K562 (cell line): ENCODE results near the gene CCDC32. TPM values are rescaled to one million over a fixed set of nuclear protein-coding genes. Genes with fewer than 3 reads are reported as not detected.

Experiments
- ATAC-seq: fragments of 200-7000 bp; cut with Tn5 transposase; 3 replicates; pipeline ENCODE4 v1.9.1; 2020; ENCODE audit warnings: moderate library complexity
- BruUV-seq: library from RNA; stranded (reverse); fragments of 400-500 nt; replicated peaks from 2 replicates; lab custom pipeline; 2021; lab: Mats Ljungman, UMichigan
- CTCF ChIA-PET: fragments of 300-600 bp; formaldehyde crosslinking; extraction: SDS; loops from one replicate; lab custom pipeline; 2021; ENCODE audit warnings: low intra/inter-chr PET ratio; lab: Yijun Ruan, JAX
- POLR2A ChIA-PET: fragments of 300-600, 350-650 bp; sonication (Branson Sonifier 250); formaldehyde crosslinking; extraction: SDS; loops from one replicate; lab custom pipeline; 2021; ENCODE audit warnings: antibody characterized with exemption, inconsistent platforms; lab: Yijun Ruan, JAX
- DNase-seq, 4 experiments: peaks; one replicate each; pipeline versions ENCODE4 v3.0.0 to v3.0.0-alpha.2; 2011 to 2018; ENCODE audit warnings: low spot score in 3 of 4, mixed read lengths in 3 of 4; ENCODE audit errors: extremely low read depth in 1 of 4
- FAIRE-seq: peaks from 2 replicates; lab custom pipeline; 2011; peaks lifted over from hg19 to GRCh38; lab: Jason Lieb, UNC
- H2AFZ ChIP-seq: 2 replicates; pipeline ENCODE4 v1.6.0; 2011; ENCODE audit warnings: low read depth, low read length, control low read depth, inconsistent platforms
- H3K27ac ChIP-seq: fragments of 200-600 bp; 3 replicates; pipeline ENCODE4 v1.8.0; 2011; ENCODE audit warnings: low read depth, mild to moderate bottlenecking, control low read depth, inconsistent platforms, low read length, moderate library complexity, mixed read lengths; ENCODE audit errors: extremely low read depth
- H3K27me3 ChIP-seq, 2 experiments: fragments of 300-600 bp in 1 of 2; 2 replicates in 1 of 2; 3 replicates in 1 of 2; pipeline versions ENCODE4 v1.6.0 to v1.8.0; 2011; ENCODE audit warnings: inconsistent platforms in 2 of 2, low read length in 2 of 2, mild to moderate bottlenecking in 1 of 2, mixed read lengths in 1 of 2, moderate library complexity in 1 of 2; ENCODE audit not compliant: control insufficient read depth in 2 of 2, insufficient read depth in 2 of 2
- H3K36me3 ChIP-seq: fragments of 300-600 bp; 3 replicates; pipeline ENCODE4 v1.8.0; 2011; ENCODE audit warnings: mild to moderate bottlenecking, low read length, inconsistent platforms; ENCODE audit not compliant: control insufficient read depth, insufficient read depth
- H3K4me1 ChIP-seq, 2 experiments: fragments of 200-600 bp in 1 of 2; replicated peaks in 1 of 2; 2 replicates in 1 of 2; 3 replicates in 1 of 2; pipeline versions ENCODE4 v1.5.1 to v1.8.0; 2011; ENCODE audit warnings: inconsistent platforms in 2 of 2, low read length in 2 of 2, mild to moderate bottlenecking in 1 of 2, mixed read lengths in 1 of 2, moderate library complexity in 1 of 2; ENCODE audit not compliant: control insufficient read depth in 2 of 2, insufficient read depth in 2 of 2
- H3K4me2 ChIP-seq: 2 replicates; pipeline ENCODE4 v1.6.1; 2011; ENCODE audit warnings: low read length, control low read depth, inconsistent platforms, mixed read lengths; ENCODE audit not compliant: insufficient read depth
- H3K4me3 ChIP-seq: fragments of 200-600 bp; sonication (generic), shearing (Covaris generic); 2 replicates; pipeline ENCODE4 v1.5.1; 2016; ENCODE audit warnings: control low read depth, inconsistent platforms
- H3K79me2 ChIP-seq: fragments of 200-600 bp; 3 replicates; pipeline ENCODE4 v1.8.0; 2011; ENCODE audit warnings: low read length, inconsistent platforms; ENCODE audit not compliant: control insufficient read depth, insufficient read depth
- H3K9ac ChIP-seq, 2 experiments: 2 replicates each; pipeline versions ENCODE4 v1.6.0 to v1.6.1; 2011; ENCODE audit warnings: low read depth in 2 of 2, low read length in 2 of 2, control low read depth in 1 of 2, inconsistent platforms in 1 of 2, mild to moderate bottlenecking in 1 of 2, mixed read lengths in 1 of 2; ENCODE audit not compliant: insufficient read depth in 1 of 2
- H3K9me1 ChIP-seq: one replicate; pipeline ENCODE4 v1.6.0; 2011; ENCODE audit warnings: inconsistent platforms, mild to moderate bottlenecking, low read length, moderate library complexity; ENCODE audit not compliant: control insufficient read depth, insufficient read depth
- H3K9me3 ChIP-seq: replicated peaks from 2 replicates; pipeline ENCODE4 v1.5.1; 2011; ENCODE audit warnings: low read depth, low read length, inconsistent platforms; ENCODE audit not compliant: control insufficient read depth, insufficient read depth
- H4K20me1 ChIP-seq: replicated peaks from 2 replicates; pipeline ENCODE4 v1.6.1; 2011; ENCODE audit warnings: low read length, inconsistent platforms, mixed read lengths; ENCODE audit not compliant: control insufficient read depth, insufficient read depth
- BCL6 ChIP-seq: fragments of 250-450 bp; sonication (Bioruptor Pico); IDR thresholded peaks from 2 replicates; pipeline ENCODE4 v1.4.0; 2020
- FOXP1 ChIP-seq: sonication (generic); formaldehyde crosslinking; IDR thresholded peaks from 2 replicates; pipeline ENCODE4 v1.8.0; 2022; ENCODE audit warnings: mild to moderate bottlenecking, missing genetic modification reagents
- GATAD2B ChIP-seq: fragments of 450-650 bp; IDR thresholded peaks from 2 replicates; pipeline ENCODE4 v1.6.1; 2017; ENCODE audit warnings: mild to moderate bottlenecking, borderline replicate concordance
- JUNB ChIP-seq: fragments of 450-650 bp; formaldehyde crosslinking; conservative IDR thresholded peaks from 2 replicates; pipeline ENCODE4 v1.4.0; 2020; ENCODE audit warnings: mild to moderate bottlenecking
- MAFF ChIP-seq: IDR thresholded peaks from 2 replicates; pipeline ENCODE4 v1.6.1; 2012; ENCODE audit warnings: low read length, improper control_type of control experiment
- MAFG ChIP-seq: fragments of 450-650 bp; conservative IDR thresholded peaks from 2 replicates; pipeline ENCODE4 v1.6.1; 2016; ENCODE audit warnings: missing genetic modification characterization, missing compliant biosample characterization
- MYNN ChIP-seq, 2 experiments: sonication (generic); formaldehyde crosslinking in 1 of 2; IDR thresholded peaks; 2 replicates each; pipeline versions ENCODE4 v1.5.0 to v1.6.1; 2016 to 2020; ENCODE audit warnings: antibody characterized with exemption in 1 of 2, missing genetic modification reagents in 1 of 2
- PHB ChIP-seq: fragments of 250-450 bp; sonication (Bioruptor Pico); IDR thresholded peaks from 2 replicates; pipeline ENCODE4 v1.5.0; 2021
- PKNOX1 ChIP-seq: fragments of 450-650 bp; IDR thresholded peaks from 2 replicates; pipeline ENCODE4 v1.6.1; 2016
- PTBP1 ChIP-seq: fragments of 200-400 bp; formaldehyde crosslinking; IDR thresholded peaks from 2 replicates; pipeline ENCODE4 v1.6.1; 2017; ENCODE audit warnings: low read depth, low read length
- SETDB1 ChIP-seq: IDR thresholded peaks from one replicate; pipeline ENCODE4 v1.6.1; 2012; ENCODE audit warnings: low read length, control low read depth, inconsistent platforms
- SMARCC2 ChIP-seq: fragments of 450-650 bp; IDR thresholded peaks from 2 replicates; pipeline ENCODE4 v1.6.1; 2017; ENCODE audit warnings: antibody characterized with exemption, moderate library complexity, mild to moderate bottlenecking, low read depth
- ZBTB49 ChIP-seq: sonication (generic); formaldehyde crosslinking; IDR thresholded peaks from 2 replicates; pipeline ENCODE4 v1.8.0; 2022; ENCODE audit warnings: missing genetic modification reagents, mild to moderate bottlenecking, borderline replicate concordance
- ZNF174 ChIP-seq: fragments of 250-450 bp; sonication (Bioruptor Pico); IDR thresholded peaks from 2 replicates; pipeline ENCODE4 v1.4.0; 2020; ENCODE audit warnings: mild to moderate bottlenecking
- ZNF311 ChIP-seq: fragments of 250-450 bp; sonication (Bioruptor Pico); IDR thresholded peaks from 2 replicates; pipeline ENCODE4 v1.4.0; 2020; ENCODE audit warnings: mild to moderate bottlenecking, moderate library complexity
- ZNF316 ChIP-seq: fragments of 450-650 bp; IDR thresholded peaks from 2 replicates; pipeline ENCODE4 v1.6.1; 2016
- ZNF431 ChIP-seq: sonication (generic); formaldehyde crosslinking; IDR thresholded peaks from 2 replicates; pipeline ENCODE4 v1.8.0; 2022; ENCODE audit warnings: mild to moderate bottlenecking, missing genetic modification reagents
- ZNF785 ChIP-seq: fragments of 250-450 bp; sonication (Bioruptor Pico); IDR thresholded peaks from 2 replicates; pipeline ENCODE4 v1.4.0; 2020; ENCODE audit warnings: mild to moderate bottlenecking
- WGBS: fragments of 100-300 bp; shearing (Covaris generic); methylation state at CpG from one replicate; pipeline ENCODE4 v1.1.6; 2016; ENCODE audit warnings: low coverage, mixed read lengths; ENCODE audit not compliant: insufficient coverage; ENCODE audit errors: missing lambda C conversion rate; 5-methylcytosine and 5-hydroxymethylcytosine counted together
- in situ Hi-C: fragments of 300-500 bp; cut with MboI; formaldehyde crosslinking; loops from 4 replicates; pipeline ENCODE4 v1.15.0; 2018; ENCODE audit warnings: inconsistent platforms, mixed read lengths
- intact Hi-C: fragments of 100-400 bp; cut with micrococcal nuclease; formaldehyde crosslinking; loops from 2 replicates; pipeline ENCODE4 v1.14.2; 2022
- polyA plus RNA-seq, 8 experiments: library from polyadenylated mRNA; depleted of rRNA in 4 of 8; stranded (reverse) in 5 of 8; unstranded in 3 of 8; fragments of >200 nt; fragmentation: Nextera tagmentation in 2 of 8; fragmentation: Illumina TruSeq in 1 of 8; extraction: Ambion mirVana in 2 of 8; extraction: Trizol in 1 of 8; gene quantifications; 2 replicates each; pipeline versions ENCODE4 v1.2.1 to v1.2.3, GENCODE V29; 2011 to 2014; ENCODE audit warnings: inconsistent platforms in 1 of 8, missing spikeins in 1 of 8
- total RNA-seq, 7 experiments: library from RNA; depleted of rRNA in 6 of 7; stranded (reverse); fragments of >200 nt in 6 of 7; fragmentation: Illumina TruSeq in 2 of 7; extraction: Trizol in 2 of 7; gene quantifications; 2 replicates each; pipeline versions ENCODE4 v1.2.1 to v1.2.3, GENCODE V29; 2011 to 2021; ENCODE audit warnings: low replicate concordance in 1 of 7
- TF ChIP-seq, protein P1 (sequence below): fragments of 250-450 bp; sonication (Bioruptor Pico); IDR thresholded peaks from 2 replicates; pipeline ENCODE4 v1.9.0; 2021; ENCODE audit warnings: mild to moderate bottlenecking, inconsistent platforms

Gene CCDC32
- total and polyA plus RNA-seq, 9 of the 15 experiments (the other 6 are each of a cell fraction or from before 2014, with no cell fraction given): 22.2 to 94.8 (median 37.1) TPM

DNA sequence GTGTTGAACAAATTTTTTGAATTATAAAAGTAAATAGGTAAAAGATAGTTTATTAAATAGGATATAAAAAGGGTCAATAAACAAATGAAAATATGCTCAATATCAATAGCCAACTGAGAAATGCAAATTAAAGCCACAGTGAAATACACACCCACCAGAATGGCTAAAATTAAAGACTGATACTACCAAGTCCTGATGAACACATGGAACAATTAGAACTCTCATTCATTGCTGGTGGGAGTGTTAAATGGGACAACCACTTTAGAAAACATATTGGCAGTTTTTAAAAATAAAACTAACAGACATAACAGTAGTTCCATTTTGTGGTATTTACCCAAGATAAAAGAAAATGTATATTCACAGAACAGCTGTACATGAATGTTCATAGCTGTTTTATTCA lies 41.2 kb downstream of the CCDC32 start (continued):
- TF ChIP-seq ZNF785 (CRISPR knock-in tag): no peak

- no peaks in the 10 kb centered on the region for H3K9me1 ChIP-seq
- no peaks in the 10 kb centered on the region for H3K79me2 ChIP-seq
- no peaks in the 10 kb centered on the region for H3K9me3 ChIP-seq
- H3K4me1 ChIP-seq: peaks cover 9 to 12% of the 10 kb centered on the region in 2 experiments
- no peak overlapping the region for H3K4me2 ChIP-seq
- H3K4me3 ChIP-seq: no peak overlapping the region
- FAIRE-seq (no peak), DNase-seq (no peak), ATAC-seq (no peak)
- ChIA-PET CTCF (no interaction called here), POLR2A (no interaction called here)
- intact Hi-C loops: loop anchor here (10.0 kb wide), 1 partner anchor 268 kb away; no protein-coding TSS in a partner anchor
- H2AFZ ChIP-seq: no peak overlapping the region
- in situ Hi-C loops: no loop called here
- WGBS: 42% methylated on average over 2 of the region's 2 CpGs
- BruUV-seq: no TSS peak
- no peak overlapping the region for H3K9ac ChIP-seq
- H4K20me1 ChIP-seq: no peaks in the 10 kb centered on the region
- H3K27ac ChIP-seq: no peak overlapping the region
- H3K36me3 ChIP-seq: no peaks in the 10 kb centered on the region
- no peaks in the 10 kb centered on the region for H3K27me3 ChIP-seq
- TF ChIP-seq JUNB (CRISPR knock-in tag) (no peak), MAFF (peak; percentile 40; the same call in 1 of the 2 replicates), ZNF316 (peak; percentile 82), SETDB1 (no peak), SMARCC2 (no peak), GATAD2B (no peak), PTBP1 (no peak), ZBTB49 (CRISPR knock-in tag) (no peak), PKNOX1 (no peak), ZNF431 (CRISPR knock-in tag) (no peak), PHB (CRISPR knock-in tag) (no peak), MAFG (tag) (0 out of 2 replicates have a peak, but pooled peaks have one; percentile 13), MYNN (IDR thresholded peaks at IDR 0.05) (no peak), MYNN (CRISPR knock-in tag; IDR thresholded peaks at IDR 0.05) (no peak), BCL6 (CRISPR knock-in tag) (no peak), ZNF311 (no peak), ZNF174 (CRISPR knock-in tag) (no peak), FOXP1 (CRISPR knock-in tag) (no peak)
- TF ChIP-seq, protein P1, sequence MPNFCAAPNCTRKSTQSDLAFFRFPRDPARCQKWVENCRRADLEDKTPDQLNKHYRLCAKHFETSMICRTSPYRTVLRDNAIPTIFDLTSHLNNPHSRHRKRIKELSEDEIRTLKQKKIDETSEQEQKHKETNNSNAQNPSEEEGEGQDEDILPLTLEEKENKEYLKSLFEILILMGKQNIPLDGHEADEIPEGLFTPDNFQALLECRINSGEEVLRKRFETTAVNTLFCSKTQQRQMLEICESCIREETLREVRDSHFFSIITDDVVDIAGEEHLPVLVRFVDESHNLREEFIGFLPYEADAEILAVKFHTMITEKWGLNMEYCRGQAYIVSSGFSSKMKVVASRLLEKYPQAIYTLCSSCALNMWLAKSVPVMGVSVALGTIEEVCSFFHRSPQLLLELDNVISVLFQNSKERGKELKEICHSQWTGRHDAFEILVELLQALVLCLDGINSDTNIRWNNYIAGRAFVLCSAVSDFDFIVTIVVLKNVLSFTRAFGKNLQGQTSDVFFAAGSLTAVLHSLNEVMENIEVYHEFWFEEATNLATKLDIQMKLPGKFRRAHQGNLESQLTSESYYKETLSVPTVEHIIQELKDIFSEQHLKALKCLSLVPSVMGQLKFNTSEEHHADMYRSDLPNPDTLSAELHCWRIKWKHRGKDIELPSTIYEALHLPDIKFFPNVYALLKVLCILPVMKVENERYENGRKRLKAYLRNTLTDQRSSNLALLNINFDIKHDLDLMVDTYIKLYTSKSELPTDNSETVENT (CRISPR knock-in tag): no peak
Measured at GRCh38 chr15:40516322-40516721, 48.5 kb downstream of the CCDC32 start.
